ENCODE measurements around the gene CCDC196. TPM values are rescaled to one million over a fixed set of nuclear protein-coding genes. Genes with fewer than 3 reads are reported as not detected.

CCDC196 gene
- total RNA-seq, 1 experiment from 2014 or later = not detected

GRCh38 chr14:66468778-66469367, 17.3 kb upstream of the CCDC196 start:
- no peak overlapping the region for H3K4me2 ChIP-seq (ENCODE audit: low read length)
- no peak overlapping the region for H3K27ac ChIP-seq (ENCODE audit: low read depth, low read length)
- H3K27me3 ChIP-seq (ENCODE audit: insufficient read depth, low read length) = no peaks in the 10 kb centered on the region
- no peak overlapping the region for H3K9ac ChIP-seq (ENCODE audit: low read length)
- intact Hi-C loops (cut with micrococcal nuclease) = no loop called here
- H3K9me3 ChIP-seq (ENCODE audit: control insufficient read depth in 1 of 2, insufficient read depth in 1 of 2, low read depth in 1 of 2, low read length in 2 of 2) = no peaks in the 10 kb centered on the region; a peak in 1 of 4 replicates
- no peak for TF ChIP-seq RAD21 (IDR thresholded peaks at IDR 0.05; ENCODE audit: low read depth)
- TF ChIP-seq JUND (IDR thresholded peaks at IDR 0.05) = no peak
- TF ChIP-seq ZNF274 (IDR thresholded peaks at IDR 0.05; ENCODE audit: low read depth, low read length) = no peak
- TF ChIP-seq FOSL1 (IDR thresholded peaks at IDR 0.05; ENCODE audit: low read depth) = no peak
- no peak for TF ChIP-seq REST (IDR thresholded peaks at IDR 0.05; ENCODE audit: low read depth)
- no peak for TF ChIP-seq ELF1 (IDR thresholded peaks at IDR 0.05; ENCODE audit: borderline replicate concordance, low read depth)
- no peak for TF ChIP-seq TCF7L2 (IDR thresholded peaks at IDR 0.05; ENCODE audit: borderline replicate concordance, extremely low read depth, insufficient read depth, insufficient read length)
- no peak for TF ChIP-seq CTCF (IDR thresholded peaks at IDR 0.05 in 2 of 3, conservative IDR thresholded peaks at IDR 0.05 in 1 of 3; ENCODE audit: borderline replicate concordance in 1 of 3, insufficient read depth in 1 of 3, low read depth in 2 of 3, low read length in 2 of 3)
- TF ChIP-seq ZFX (IDR thresholded peaks at IDR 0.05) = no peak
- no peak for TF ChIP-seq SIN3A (IDR thresholded peaks at IDR 0.05; ENCODE audit: low read depth)
- TF ChIP-seq CBX3 (IDR thresholded peaks at IDR 0.05; ENCODE audit: low read depth) = no peak
- no peak for TF ChIP-seq YY1 (IDR thresholded peaks at IDR 0.05; ENCODE audit: extremely low read depth, insufficient replicate concordance, low read depth, low read length)
- TF ChIP-seq EGR1 (IDR thresholded peaks at IDR 0.05; ENCODE audit: low read depth) = no peak
- no peak for TF ChIP-seq POLR2AphosphoS5 (IDR thresholded peaks at IDR 0.05; ENCODE audit: low read depth, low read length)
- no peak for TF ChIP-seq MAX (IDR thresholded peaks at IDR 0.05)
- H3K4me3 ChIP-seq (replicated peaks in 1 of 2; ENCODE audit: low read depth in 1 of 2, low read length in 2 of 2) = no peak overlapping the region
- no peak for ATAC-seq
- H3K4me1 ChIP-seq (ENCODE audit: control insufficient read depth in 1 of 2, insufficient read depth in 2 of 2, low read length in 2 of 2) = no peaks in the 10 kb centered on the region
- ChIA-PET RAD21 (ENCODE audit: low non-redundant PET in 1 of 2, low total read pairs in 2 of 2, uncharacterized antibody in 2 of 2, unreplicated experiment in 2 of 2) (no interaction called here), CTCF (no interaction called here), POLR2A (no interaction called here)
- no peaks in the 10 kb centered on the region for H3K9me2 ChIP-seq (ENCODE audit: insufficient read depth)
- H3K79me2 ChIP-seq (ENCODE audit: insufficient read depth, low read length) = no peaks in the 10 kb centered on the region
- no TSS peak for BruUV-seq (replicated peaks)
- DNase-seq (ENCODE audit: low read depth, low spot score) = no peak
- H2AFZ ChIP-seq (ENCODE audit: low read depth, low read length, poor library complexity, severe bottlenecking) = no peak overlapping the region
- H4K20me1 ChIP-seq (ENCODE audit: insufficient read depth) = no peaks in the 10 kb centered on the region
- no peaks in the 10 kb centered on the region for H3K36me3 ChIP-seq (ENCODE audit: control insufficient read depth in 1 of 2, insufficient read depth in 2 of 2, low read length in 2 of 2)

Measured in HCT116 (cell line).